ENCODE measurements around the gene PPT2. TPM values are rescaled to one million over a fixed set of nuclear protein-coding genes. Genes with fewer than 3 reads are reported as not detected.

Gene PPT2
- total RNA-seq, 1 donor from 2014 or later: 22.6 TPM

Small RNA genes within 50 kb of the gene (microRNA-seq; reads per million reads assigned to microRNA genes)
- gene MIR6721 (ENCODE audit: borderline number of aligned reads): not detected
- not detected for gene MIR6833 (ENCODE audit: borderline number of aligned reads)

Other genes with a start within 250 kb of the PPT2 start
- 5.8 TPM for gene C2, start 226.4 kb upstream of the PPT2 start, total RNA-seq
- 39.6 TPM for gene CFB, start 208.0 kb upstream of the PPT2 start, total RNA-seq
- 42.0 TPM for gene NELFE, start 195.2 kb upstream of the PPT2 start, total RNA-seq
- gene SKIC2, start 195.0 kb upstream of the PPT2 start, total RNA-seq: 31.5 TPM
- 11.5 TPM for gene DXO, start 182.0 kb upstream of the PPT2 start, total RNA-seq
- 96.3 TPM for gene C4A, start 172.1 kb upstream of the PPT2 start, total RNA-seq
- gene C4B, start 139.3 kb upstream of the PPT2 start, total RNA-seq: 84.0 TPM
- gene CYP21A2, start 115.7 kb upstream of the PPT2 start, total RNA-seq: 0.52 TPM
- gene TNXB, start 44.8 kb upstream of the PPT2 start, total RNA-seq: 64.1 TPM
- 26.8 TPM for gene ATF6B, start 25.9 kb upstream of the PPT2 start, total RNA-seq
- gene FKBPL, start 23.9 kb upstream of the PPT2 start, total RNA-seq: 2.6 TPM
- 0.27 TPM for gene PRRT1, start 2.2 kb upstream of the PPT2 start, total RNA-seq
- 7.7 TPM for gene EGFL8, start 10.5 kb downstream of the PPT2 start, total RNA-seq
- 49.7 TPM for gene AGPAT1, start 21.9 kb downstream of the PPT2 start, total RNA-seq
- gene RNF5, start 24.3 kb downstream of the PPT2 start, total RNA-seq: 94.1 TPM
- gene AGER, start 30.1 kb downstream of the PPT2 start, total RNA-seq: 3.0 TPM
- 46.5 TPM for gene PBX2, start 36.1 kb downstream of the PPT2 start, total RNA-seq
- 5.9 TPM for gene GPSM3, start 38.5 kb downstream of the PPT2 start, total RNA-seq
- gene NOTCH4, start 69.9 kb downstream of the PPT2 start, total RNA-seq: 22.5 TPM
- gene TSBP1, start 217.8 kb downstream of the PPT2 start, total RNA-seq: not detected